ENCODE measurements around the gene OARD1. TPM values are rescaled to one million over a fixed set of nuclear protein-coding genes. Genes with fewer than 3 reads are reported as not detected.
A peak's percentile ranks its signal among the peaks of the same experiment; 100 is the strongest.
"Not testable (repeated sequence)": the region's sequence is repeated elsewhere in the genome, so short reads cannot be mapped to it uniquely, and the experiment has no call there.

OARD1 gene, protein sequence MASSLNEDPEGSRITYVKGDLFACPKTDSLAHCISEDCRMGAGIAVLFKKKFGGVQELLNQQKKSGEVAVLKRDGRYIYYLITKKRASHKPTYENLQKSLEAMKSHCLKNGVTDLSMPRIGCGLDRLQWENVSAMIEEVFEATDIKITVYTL
- total RNA-seq (10 to 100 TPM; 47.6 to 55.8 TPM), polyA plus RNA-seq (ENCODE audit: insufficient read depth, low read depth, low replicate concordance) (90.8 TPM)
- long read RNA-seq, donor 1, transcript OARD1-210 (6 exons, 3,330 nt), result major isoform, 12 of 117 reads
- long read RNA-seq, donor 1, transcript OARD1-202 (6 exons, 1,337 nt), result minor isoform, 9 of 117 reads
- long read RNA-seq, donor 1, partial matches to known transcripts, result 84 of 117 reads
- long read RNA-seq, donor 1, other reads (novel, unspliced or antisense), result 0 of 117 reads
- long read RNA-seq, donor 2, transcript OARD1-210 (6 exons, 3,330 nt), result major isoform, 14 of 26 reads
- long read RNA-seq, donor 2, partial matches to known transcripts, result 0 of 26 reads
- long read RNA-seq, donor 2, other reads (novel, unspliced or antisense), result 0 of 26 reads

DNA sequence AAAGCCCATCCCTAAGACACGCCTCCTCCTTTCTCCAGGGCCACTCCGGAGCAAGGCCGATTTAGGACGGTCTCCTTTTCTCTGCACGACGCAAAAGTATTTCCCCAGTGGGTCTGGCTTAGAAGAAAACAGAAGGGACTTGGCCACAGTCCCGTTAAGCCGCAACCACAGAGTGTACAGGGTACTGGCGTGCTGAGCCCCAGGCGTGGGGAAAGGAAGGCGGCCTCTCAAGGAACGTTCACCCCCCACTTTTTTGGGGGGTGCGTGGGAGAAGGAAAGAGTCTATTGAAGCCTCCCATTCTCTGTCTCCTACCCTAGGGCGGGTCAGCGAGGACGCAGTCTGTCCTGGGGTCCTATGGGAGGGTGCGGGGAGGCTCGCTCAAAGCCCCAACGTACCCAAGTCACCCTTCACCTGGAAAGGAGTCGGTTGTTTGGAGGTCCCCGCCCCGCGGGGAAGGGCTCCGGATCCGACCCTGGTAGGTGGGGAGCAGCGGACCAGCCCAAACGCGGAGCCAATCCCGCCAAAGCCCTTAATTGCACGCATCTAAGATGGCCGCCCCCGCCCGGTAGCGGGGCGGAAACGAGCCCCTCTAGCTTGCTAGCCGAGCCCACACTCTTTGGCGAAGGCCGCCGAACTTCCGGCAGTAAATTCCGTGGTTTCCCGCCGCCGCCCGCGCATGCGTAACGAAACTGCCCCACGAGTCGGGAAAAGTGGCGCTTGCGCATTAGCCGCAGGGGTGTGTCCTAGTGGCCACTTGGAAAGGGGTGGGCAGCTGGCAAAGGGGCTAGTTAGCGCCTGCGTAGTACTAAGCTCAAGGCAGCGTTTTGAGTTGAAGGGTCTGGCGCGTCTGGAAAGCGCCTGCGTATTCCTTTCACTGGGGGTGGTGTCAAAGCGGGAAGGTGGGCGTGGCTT is at the start of gene OARD1:
Gene OARD1, minus strand, starts transcription at position 434 of the 913 bp plus-strand sequence. CDS start 722 bp downstream, outside the sequence.
- Histone ChIP-seq H3K9me3 (no peaks in the 10 kb centered on the region), H3K27ac (peak within 1 kb of the TSS; percentile 98 to 100), H3K4me1 (peaks cover 16% of the 10 kb centered on the region), H3K4me3 (peak within 1 kb of the TSS; percentile 91 to 92), H3K27me3 (no peaks in the 10 kb centered on the region), H3K36me3 (ENCODE audit: low read depth, missing control alignments) (no peaks in the 10 kb centered on the region)
- intact Hi-C loops (cut with DNase I; ENCODE audit: low total_unique reads), result no loop called here
- WGBS, 2 donors, result 1% methylated on average over 41 to 63 of the region's 63 CpGs
- TF ChIP-seq, protein P1, sequence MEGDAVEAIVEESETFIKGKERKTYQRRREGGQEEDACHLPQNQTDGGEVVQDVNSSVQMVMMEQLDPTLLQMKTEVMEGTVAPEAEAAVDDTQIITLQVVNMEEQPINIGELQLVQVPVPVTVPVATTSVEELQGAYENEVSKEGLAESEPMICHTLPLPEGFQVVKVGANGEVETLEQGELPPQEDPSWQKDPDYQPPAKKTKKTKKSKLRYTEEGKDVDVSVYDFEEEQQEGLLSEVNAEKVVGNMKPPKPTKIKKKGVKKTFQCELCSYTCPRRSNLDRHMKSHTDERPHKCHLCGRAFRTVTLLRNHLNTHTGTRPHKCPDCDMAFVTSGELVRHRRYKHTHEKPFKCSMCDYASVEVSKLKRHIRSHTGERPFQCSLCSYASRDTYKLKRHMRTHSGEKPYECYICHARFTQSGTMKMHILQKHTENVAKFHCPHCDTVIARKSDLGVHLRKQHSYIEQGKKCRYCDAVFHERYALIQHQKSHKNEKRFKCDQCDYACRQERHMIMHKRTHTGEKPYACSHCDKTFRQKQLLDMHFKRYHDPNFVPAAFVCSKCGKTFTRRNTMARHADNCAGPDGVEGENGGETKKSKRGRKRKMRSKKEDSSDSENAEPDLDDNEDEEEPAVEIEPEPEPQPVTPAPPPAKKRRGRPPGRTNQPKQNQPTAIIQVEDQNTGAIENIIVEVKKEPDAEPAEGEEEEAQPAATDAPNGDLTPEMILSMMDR (IDR thresholded peaks at IDR 0.05), result peak in 2 of 3 experiments; percentile 15 to 38
- peak; percentile 38 for TF ChIP-seq POLR2A (IDR thresholded peaks at IDR 0.05)
- peak; percentile 99 for DNase-seq

DNA sequence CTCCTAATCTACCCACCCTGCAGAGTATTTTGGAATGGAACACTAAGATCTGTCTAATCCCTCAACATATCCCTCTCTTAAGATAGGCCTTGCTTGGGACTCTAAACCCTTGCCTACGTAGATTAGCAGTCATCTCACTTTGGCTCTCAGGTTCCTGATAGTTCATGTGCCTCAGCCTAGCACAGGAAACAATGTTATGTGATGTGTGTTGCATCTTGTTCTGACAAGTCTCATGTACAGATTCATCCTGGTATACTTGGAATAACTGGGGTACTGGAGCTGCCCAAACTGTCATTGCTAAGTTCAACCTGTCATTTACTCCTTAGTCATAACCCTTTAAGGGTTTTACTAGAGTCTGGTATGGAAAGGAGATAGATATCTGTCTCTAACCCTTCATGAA is 47.9 kb upstream of the OARD1 start:
- intact Hi-C loops (cut with DNase I; ENCODE audit: low total_unique reads), result no loop called here

DNA sequence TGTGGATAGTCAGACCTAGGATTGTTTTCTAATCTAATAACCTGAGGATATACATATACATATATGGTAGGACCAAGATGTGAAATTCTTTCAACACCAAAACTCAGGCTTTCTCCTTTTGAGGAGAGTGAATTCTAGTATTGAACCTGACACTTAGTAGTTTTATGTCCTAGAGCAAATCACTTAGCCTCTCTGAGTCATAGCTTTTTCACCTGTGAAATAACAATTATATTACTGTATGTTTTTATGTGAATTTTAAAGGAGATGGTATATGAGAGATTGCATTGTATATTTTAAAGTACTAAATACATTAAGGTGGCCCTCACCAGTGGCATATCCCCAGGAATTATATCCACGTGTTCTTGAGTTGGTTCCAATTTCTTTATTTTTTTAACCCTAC is 47.4 kb upstream of the OARD1 start:
- H3K4me1 ChIP-seq, result peaks cover 3% of the 10 kb centered on the region
- TF ChIP-seq, protein P1 (IDR thresholded peaks at IDR 0.05), result no peak
- TF ChIP-seq POLR2A (IDR thresholded peaks at IDR 0.05), result no peak
- no peak overlapping the region for H3K27ac ChIP-seq
- DNase-seq, result no peak
- H3K36me3 ChIP-seq (ENCODE audit: low read depth, missing control alignments), result no peaks in the 10 kb centered on the region
- 67 to 75% methylated on average over 1 of the region's 1 CpG for WGBS, 2 donors
- no peaks in the 10 kb centered on the region for H3K9me3 ChIP-seq
- intact Hi-C loops (cut with DNase I; ENCODE audit: low total_unique reads), result no loop called here
- no peaks in the 10 kb centered on the region for H3K27me3 ChIP-seq
- no peak overlapping the region for H3K4me3 ChIP-seq

More for the DNA sequence above, 47.9 kb upstream of the OARD1 start:
- Histone ChIP-seq H3K27me3 (no peaks in the 10 kb centered on the region), H3K36me3 (ENCODE audit: low read depth, missing control alignments) (no peaks in the 10 kb centered on the region), H3K9me3 (no peaks in the 10 kb centered on the region), H3K27ac (no peak overlapping the region), H3K4me1 (peaks cover 3% of the 10 kb centered on the region), H3K4me3 (no peak overlapping the region)
- no peak for DNase-seq
- 90 to 92% methylated on average over 1 of the region's 1 CpG for WGBS, 2 donors
- no peak for TF ChIP-seq POLR2A (IDR thresholded peaks at IDR 0.05)
- TF ChIP-seq, protein P1 (IDR thresholded peaks at IDR 0.05), result no peak

DNA sequence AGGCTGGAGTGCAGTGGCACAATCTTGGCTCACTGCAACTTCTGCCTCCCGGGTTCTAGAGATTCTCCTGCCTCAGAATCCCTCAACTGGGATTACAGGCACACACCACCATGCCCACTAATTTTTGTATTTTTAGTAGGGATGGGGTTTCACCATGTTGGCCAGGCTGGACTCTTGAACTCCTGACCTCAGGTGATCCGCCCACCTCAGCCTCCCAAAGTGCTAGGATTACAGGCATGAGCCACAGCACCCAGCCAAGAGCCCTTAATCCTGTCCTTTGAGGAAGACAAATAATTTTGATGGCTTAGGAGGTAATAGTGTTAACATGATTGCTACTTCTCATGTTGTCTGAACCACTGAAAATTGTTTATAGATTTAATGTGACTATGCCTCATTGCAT is 42.9 kb upstream of the OARD1 start:
- H3K27me3 ChIP-seq; H3K4me1 ChIP-seq; DNase-seq; H3K27ac ChIP-seq; intact Hi-C loops (cut with DNase I; ENCODE audit: low total_unique reads); H3K9me3 ChIP-seq; H3K36me3 ChIP-seq (ENCODE audit: low read depth, missing control alignments); H3K4me3 ChIP-seq: not testable (repeated sequence)
- WGBS, 2 donors, result 73 to 91% methylated on average over 1 to 2 of the region's 2 CpGs

DNA sequence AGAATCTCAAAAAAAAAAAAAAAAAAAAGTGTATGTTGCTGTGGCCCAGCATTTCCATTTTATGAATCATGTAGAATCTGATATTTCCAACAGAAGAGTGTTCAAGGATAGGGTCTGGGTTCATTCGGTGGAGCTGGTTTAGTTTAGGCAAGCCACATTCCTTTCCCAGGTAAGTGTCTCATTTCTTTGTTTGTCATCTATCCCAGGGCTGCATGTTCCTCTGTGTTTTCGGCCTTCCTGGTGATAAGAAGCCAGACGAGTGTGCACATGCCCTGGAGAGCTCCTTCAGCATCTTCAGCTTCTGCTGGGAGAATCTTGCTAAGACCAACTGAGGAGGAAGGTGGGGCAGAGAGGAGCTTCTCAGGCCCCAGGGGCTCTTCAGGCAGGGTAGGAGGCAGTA is 38.9 kb upstream of the OARD1 start:
- no peak for TF ChIP-seq POLR2A (IDR thresholded peaks at IDR 0.05)
- H3K27ac ChIP-seq, result no peak overlapping the region
- intact Hi-C loops (cut with DNase I; ENCODE audit: low total_unique reads), result no loop called here
- no peaks in the 10 kb centered on the region for H3K4me1 ChIP-seq
- no peaks in the 10 kb centered on the region for H3K36me3 ChIP-seq (ENCODE audit: low read depth, missing control alignments)
- WGBS, 2 donors, result 80 to 83% methylated on average over 3 of the region's 3 CpGs
- no peaks in the 10 kb centered on the region for H3K27me3 ChIP-seq
- no peaks in the 10 kb centered on the region for H3K9me3 ChIP-seq
- no peak for DNase-seq
- no peak overlapping the region for H3K4me3 ChIP-seq
